GM21360 (cell line): Measurements from ENCODE around the gene RIMBP2.
"Not testable (repeated sequence)": the region's sequence is repeated elsewhere in the genome, so short reads cannot be mapped to it uniquely, and the experiment has no call there.

Experiments
- ATAC-seq: cut with Tn5 transposase; IDR thresholded peaks from one replicate; pipeline ENCODE4 v1.9.1; 2021; ENCODE audit warnings: mild to moderate bottlenecking, moderate library complexity; ENCODE audit not compliant: unreplicated experiment

The RIMBP2 gene, protein sequence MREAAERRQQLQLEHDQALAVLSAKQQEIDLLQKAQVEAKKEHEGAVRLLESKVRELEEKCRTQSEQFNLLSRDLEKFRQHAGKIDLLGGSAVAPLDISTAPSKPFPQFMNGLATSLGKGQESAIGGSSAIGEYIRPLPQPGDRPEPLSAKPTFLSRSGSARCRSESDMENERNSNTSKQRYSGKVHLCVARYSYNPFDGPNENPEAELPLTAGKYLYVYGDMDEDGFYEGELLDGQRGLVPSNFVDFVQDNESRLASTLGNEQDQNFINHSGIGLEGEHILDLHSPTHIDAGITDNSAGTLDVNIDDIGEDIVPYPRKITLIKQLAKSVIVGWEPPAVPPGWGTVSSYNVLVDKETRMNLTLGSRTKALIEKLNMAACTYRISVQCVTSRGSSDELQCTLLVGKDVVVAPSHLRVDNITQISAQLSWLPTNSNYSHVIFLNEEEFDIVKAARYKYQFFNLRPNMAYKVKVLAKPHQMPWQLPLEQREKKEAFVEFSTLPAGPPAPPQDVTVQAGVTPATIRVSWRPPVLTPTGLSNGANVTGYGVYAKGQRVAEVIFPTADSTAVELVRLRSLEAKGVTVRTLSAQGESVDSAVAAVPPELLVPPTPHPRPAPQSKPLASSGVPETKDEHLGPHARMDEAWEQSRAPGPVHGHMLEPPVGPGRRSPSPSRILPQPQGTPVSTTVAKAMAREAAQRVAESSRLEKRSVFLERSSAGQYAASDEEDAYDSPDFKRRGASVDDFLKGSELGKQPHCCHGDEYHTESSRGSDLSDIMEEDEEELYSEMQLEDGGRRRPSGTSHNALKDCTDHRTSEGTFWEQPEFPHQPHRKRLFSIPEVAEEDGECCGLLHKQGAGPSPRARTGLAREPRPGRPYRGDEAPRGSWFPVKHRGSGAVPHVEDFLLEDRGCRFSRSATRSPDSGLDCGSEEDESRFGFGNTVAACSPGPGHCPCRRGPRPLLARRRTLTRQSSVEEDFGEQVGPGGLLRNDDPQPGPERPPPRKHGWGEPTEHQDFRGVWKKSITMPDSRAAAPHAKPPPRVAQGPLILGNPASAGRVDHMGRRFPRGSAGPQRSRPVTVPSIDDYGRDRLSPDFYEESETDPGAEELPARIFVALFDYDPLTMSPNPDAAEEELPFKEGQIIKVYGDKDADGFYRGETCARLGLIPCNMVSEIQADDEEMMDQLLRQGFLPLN (N-terminal part only)

DNA sequence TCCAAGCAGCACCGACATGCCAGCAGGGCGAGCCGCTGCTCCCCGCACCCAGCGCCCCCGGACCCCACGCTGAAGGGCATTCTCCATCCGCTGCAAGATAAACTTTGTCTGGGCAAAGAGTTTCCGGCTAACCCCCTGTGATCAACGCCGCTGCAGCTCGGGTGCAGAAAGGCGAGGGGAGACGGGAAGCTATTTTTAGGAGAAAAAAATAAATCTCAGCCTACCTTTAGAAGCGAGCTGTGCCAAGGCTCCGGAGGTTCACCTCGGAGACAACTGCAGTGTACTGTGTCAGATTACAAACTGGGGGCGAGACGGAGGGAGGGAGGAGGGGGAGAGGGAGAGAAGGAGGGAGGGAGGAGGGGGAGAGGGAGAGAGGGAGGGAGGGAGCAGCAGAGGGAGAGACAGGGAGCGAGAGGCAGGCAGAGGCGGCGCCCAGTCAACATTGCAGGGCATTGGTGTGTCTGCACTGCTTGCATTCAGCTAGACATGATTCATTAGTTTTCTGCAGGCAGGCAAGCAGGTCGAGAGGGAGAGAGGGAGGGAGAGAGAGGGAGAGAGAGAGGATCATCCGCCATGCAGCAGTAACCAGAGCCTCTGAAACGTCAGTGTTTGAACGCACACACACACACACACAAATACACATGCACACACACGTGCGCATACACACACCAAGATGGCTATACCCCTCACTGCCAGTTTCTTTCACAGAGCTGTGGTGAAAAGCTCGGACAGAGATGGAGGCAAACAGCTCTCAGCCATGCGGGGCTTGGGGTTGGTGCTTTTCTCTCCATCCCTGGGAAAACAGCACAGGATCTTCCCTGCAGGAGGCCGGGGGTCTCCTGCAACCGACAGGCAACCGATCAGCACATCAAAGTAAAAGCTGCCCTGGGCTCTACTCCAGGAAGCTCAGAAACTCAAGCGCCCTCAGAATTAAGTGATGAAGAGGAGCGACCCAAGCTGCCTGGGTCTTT lies at the start of gene RIMBP2:
Gene RIMBP2 (minus strand): TSS at position 302 of the 971 bp plus-strand sequence. CDS start 237,286 bp downstream, outside the sequence.
- ATAC-seq: no peak

DNA sequence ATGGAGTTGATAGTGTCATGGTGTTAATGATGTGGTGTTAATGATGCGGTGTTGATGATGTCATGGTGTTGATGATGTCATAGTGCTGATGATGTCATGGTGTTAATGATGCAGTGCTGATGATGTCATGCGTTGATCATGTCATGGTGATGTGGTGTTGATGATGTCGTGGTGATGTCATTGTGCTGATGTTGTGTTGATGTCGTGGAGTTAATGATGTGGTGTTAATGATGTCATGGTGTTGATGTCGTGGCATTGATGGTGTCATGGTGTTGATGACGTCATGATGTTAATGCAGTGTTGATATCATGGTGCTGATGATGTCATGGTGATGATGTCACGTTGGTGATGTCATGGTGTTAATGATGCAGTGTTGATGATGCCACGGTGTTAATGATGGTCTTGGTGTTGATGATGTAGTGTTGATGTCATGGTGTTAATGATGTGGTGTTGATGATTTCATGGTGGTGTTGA lies 49.1 kb upstream of the RIMBP2 start:
- ATAC-seq: no peak

DNA sequence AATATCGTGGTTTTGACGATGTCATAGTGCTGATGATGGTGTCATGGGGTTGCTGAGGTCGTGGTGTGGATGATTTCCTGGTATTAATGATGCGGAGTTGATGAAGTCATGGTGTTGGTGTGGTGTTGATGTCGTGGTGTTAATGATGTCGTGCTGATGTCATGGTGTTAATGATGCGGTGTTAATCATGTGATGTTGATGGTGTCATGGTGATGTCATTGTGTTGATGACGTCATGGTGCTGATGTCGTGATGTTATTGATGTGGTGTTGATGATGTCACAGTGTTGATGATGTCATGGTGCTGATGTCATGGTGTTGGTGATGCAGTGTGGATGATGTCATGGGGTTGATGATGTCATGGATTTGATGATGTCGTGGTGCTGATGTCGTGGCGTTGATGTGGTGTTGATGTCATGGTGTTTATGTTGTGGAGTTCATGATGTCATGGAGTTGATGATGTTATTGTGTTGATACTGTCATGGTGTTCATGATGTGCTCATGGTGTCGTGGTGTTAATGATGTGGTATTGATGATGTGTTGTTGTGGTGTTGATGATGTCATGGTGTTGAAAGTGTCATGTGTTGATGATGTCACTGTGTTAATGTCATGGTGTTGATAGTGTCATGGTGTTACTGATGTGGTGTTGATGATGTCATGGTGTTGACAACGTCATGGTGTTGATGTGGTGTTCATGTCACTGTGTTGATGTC lies 48.5 kb upstream of the RIMBP2 start:
- no peak for ATAC-seq

DNA sequence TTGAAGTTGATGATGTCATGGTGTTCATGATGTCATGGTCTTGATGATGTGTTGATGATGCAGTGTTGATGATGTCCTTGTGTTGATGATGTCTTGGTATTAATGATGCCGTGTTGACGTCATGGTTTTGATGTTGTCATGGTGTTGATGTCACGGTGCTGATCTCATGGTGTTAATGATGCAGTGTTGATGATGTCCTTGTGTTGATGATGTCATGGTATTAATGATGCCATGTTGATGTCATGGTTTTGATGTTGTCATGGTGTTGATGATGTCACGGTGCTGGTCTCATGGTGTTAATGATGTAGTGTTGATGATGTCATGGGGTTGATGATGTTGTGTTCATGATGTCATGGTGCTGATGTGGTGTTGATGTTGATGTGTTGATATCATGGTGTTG lies 48.0 kb upstream of the RIMBP2 start:
- ATAC-seq: no peak

DNA sequence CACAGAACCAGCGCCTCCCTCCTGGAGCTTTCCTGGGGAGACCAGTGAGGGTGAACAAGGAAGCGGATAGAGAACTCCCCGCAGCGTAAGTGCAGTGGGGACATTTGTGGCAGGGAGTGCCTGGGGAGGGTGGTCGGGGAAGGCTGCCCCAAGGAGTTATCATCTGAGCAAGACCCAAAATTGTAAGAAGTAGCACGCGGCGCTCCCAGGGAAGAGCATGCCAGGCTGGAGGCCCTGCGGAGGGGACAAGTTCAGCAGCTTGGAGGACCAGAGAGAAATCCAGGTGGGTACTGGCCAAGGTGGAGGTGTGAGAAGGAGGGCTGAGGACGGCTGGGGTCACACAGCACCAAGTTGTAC lies 46.2 kb upstream of the RIMBP2 start:
- no peak for ATAC-seq

DNA sequence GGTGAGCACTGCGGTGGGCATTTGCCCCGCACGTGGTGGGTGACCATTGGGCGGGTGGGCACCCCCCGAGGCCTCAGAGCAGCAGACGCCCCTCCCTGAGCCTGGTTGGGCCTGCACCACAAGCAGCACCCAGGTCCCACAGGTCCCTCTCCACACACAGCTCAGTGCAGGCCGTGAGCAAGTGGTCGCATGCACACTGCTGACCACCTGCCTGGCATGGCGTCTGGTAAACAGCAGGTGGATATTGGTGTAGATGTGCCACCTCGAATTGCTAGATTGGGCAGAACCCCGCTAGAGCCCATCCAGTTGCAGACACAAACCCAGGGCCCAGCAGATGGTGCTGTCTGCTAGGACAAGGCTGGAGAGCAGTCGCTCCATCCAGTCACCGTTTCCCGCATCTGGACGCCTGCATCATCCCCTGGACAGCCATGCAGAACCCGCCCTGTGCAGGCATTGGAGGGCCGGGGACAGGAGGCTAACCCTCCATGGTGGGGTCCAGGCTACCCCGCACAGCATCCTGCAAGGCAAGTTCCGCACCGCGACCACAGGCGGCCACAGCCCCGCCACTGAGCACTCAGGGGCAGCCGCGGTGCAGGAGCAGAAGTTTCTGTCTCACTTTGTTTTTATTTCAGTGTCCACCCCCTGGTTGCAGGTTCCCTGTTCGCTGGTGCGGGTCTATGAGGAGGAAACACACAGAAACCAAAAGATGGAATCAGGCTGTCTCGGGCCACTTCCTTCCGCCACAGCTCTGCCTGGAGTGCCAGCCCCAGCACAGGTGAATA lies 45.6 kb upstream of the RIMBP2 start:
- peak; percentile 42 for ATAC-seq

DNA sequence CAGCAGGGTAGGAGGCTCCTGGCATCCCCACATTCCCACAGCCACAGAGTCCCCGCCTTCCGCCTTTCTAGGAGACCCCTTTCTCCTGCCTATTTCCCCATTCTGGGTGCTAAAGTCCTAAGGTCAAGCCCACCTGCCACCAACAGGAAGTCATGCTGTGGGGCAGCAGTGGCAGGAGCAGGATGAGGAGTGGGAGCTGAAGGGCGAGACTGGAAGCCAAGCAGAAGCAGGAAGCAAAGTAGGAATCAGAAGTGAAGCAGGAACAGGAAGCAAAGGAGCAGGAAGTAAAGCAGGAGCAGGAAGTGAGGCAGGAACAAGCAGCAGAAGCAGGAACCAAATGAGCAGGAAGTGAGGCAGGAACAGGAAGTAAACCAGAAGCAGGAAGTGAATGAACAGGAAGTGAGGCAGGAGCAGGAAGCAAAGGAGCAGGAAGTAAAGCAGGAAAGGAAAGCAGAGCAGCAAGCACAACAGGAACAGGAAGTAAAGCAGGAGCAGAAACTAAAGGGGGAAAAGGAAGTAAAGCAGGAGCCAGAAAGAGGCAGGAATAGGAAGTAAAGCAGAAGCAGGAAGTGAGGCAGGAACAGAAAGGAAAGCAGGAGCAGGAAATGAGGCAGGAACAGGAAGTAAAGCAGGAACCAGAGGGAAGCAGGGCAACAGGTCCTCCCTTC lies 38.3 kb upstream of the RIMBP2 start:
- ATAC-seq: no peak

DNA sequence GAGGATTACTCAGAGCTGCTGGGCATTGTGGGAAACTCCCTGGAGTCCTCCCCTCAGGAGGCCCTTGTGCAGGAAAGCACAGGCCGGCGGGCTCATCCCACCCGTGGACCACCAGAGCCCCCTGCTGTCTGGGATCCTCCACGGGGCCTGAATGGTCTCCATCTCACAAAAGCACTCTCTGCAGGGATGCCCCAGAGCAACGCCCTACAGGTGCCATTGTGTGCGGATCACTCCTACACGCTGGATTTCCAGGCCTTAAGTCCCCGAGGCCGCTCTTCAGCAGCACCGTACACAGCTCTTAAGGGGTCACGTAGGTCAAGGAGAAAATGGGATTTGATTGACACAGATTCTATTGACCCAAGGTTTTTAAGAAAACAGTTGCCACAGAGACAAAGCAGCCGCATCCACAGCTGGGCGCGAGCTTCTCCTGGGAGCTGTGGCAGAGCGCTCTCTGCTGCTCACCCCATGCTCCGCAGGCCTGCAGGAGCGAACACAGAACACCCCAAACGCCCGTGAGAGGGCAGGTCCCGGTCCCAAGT lies 36.7 kb upstream of the RIMBP2 start:
- ATAC-seq: no peak

DNA sequence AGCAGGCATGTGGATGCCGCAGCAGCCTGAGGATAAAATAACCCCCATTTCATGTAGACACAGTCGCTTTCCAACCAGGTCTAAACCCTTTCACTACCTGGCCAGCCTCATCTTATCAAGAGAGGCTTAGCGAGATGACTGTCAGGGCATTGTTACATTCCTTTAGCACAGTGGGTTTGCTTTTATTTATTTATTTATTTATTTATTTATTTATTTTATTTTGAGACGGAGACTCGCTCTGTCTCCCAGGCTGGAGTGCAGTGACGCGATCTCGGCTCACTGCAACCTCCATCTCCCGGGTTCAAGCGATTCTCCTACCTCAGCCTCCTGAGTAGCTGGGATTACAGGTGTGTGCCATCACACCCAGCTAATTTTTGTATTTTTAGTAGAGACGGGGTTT lies 35.9 kb upstream of the RIMBP2 start:
- ATAC-seq: not testable (repeated sequence)

DNA sequence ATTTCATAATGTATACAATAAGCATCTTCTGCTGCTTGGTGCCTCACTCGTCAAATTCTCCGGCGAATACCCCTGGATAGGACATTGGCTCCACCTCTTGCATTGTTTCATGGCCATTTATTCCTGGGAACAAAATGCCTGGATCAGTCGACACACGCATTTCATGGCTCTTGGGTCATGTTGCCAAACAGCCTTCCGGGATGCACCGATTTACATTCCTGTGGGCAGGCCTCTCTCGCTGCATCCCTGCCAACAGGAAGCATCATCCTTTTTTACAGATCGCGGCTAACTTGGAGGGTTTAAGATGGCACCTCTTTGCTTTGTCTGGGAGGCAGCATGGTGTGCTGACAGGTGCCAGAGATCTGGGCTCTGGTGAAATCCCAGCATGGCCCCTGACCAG lies 32.7 kb upstream of the RIMBP2 start:
- no peak for ATAC-seq

DNA sequence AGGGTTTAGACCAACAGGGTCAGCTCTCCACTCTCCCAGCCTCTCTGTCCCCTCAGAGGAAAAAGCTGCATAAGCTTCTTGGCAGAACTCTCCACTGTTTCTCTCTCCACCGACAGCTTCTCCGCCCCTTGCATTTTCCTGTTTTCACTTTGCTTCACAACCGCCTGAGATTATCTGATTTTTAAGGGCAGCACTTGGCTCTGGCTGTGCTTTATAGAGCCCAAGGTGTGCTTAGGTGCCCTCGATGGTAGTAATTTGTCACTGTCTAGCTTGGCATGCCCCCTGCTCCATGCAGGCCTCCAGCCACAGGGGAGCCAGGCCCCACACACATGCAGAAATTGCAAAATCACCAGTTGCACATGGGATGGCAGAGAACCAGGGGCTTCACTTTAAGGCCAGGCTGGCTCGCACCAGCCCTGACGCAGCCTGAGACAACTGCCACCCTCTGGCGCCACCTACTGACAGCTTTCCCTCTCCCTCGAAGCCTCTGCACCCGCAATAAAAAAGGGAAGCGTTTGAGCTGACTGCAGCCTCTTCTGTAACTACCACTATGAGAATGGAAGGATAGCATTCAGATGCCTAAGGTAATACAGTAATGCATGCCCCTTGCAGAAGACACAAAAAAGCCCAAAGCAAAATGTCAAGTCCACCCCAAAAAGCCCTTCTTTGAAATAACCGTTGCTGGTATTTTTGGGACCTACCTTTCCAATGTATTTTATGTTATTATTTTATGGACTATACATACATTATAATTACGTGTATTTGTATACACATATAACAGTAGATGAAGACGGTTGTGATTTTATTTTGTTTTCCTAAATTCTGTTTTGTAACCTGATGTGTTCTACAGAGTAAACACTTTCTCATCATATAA lies 32.0 kb upstream of the RIMBP2 start:
- peak; percentile 93 for ATAC-seq

DNA sequence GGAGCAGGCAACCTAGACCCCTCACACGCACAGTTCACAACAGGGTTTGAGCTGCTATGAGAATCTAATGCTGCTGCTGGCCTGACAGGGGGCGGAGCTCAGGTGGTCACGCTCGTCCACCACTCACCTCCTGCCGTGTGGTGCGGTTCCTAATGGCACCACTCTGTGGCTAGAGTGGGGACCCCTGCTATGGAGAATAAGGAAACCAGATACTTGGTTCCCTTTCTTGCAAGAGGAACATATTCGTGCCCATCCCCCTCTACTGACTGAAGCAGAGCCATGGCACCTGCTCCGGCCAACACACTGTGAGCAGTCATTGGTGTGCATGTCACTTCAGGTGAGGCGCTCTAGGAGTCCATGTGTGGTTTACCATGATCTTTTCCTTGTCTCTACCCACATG lies 30.4 kb upstream of the RIMBP2 start:
- no peak for ATAC-seq

DNA sequence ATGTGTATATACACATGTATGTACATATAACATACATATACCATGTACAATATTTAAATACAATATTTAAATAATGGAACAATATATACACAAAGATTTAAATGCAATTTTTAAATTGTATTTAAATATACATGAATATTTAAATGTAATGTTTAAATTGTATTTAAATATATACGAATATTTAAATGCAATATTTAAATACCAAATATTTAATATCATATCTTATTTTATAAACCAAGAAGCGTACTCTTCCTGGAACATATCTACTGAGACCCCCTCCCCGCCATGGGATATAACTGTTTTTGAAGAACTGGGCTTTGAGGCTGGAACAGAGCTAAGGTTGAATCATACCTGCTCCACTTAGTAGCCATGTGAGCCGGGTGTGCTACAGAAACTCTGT lies 29.8 kb upstream of the RIMBP2 start:
- no peak for ATAC-seq

DNA sequence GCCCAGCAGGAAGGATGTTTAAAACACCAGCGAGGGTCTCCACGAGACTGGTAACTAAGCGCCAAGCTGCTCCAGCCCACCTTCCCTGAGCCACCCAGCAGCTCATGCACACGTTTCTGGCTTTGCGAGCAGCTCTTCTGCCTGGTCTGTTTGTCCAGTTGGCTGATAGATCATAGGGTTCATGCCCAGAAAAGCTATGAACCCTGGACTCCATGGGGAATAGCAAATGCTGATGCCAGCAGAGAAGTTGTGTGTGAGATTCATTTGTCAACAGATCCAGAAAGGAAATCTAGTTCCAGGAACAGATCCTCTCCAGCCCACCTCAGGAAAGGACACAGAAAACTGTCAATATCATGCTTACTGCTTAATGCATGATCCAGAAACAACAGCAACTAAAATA lies 28.2 kb upstream of the RIMBP2 start:
- ATAC-seq: no peak

DNA sequence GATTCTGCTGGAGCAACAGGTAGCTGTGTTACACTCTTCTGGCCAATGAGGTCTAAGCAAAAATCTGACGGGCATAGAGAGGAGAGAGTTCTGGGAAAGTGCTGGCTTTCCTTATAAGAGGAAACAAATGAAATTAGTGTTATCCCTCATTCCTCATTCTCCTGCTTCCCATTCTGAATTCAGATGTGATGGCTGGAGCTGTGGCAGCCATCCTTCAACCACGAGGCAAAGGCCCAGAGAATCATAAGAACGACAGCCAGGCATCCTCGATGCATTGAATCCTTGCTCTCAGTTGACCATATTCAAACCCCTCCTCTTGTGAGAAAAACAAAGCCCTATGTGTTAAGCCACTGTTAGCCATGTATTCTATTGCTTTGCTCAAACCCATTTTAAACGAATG lies 27.5 kb upstream of the RIMBP2 start:
- no peak for ATAC-seq

DNA sequence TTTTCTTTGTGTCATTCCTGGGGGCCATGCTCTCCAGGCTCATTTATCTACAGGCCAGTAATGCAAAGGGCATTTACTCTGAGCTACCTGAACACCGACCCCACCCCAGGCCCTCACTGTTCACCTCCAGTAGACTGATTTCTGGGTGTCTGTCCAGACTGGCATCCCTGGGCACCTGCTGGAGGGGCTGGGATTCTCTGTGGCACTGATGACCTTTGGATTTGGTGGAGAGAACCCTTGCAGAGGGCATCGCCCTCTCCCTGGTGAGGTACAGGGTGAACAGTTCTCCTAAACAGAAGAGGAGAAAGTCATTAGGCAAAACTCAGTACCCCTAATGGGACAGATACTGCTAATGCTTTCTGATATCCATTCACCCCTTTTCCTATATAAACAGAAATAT lies 27.1 kb upstream of the RIMBP2 start:
- no peak for ATAC-seq

DNA sequence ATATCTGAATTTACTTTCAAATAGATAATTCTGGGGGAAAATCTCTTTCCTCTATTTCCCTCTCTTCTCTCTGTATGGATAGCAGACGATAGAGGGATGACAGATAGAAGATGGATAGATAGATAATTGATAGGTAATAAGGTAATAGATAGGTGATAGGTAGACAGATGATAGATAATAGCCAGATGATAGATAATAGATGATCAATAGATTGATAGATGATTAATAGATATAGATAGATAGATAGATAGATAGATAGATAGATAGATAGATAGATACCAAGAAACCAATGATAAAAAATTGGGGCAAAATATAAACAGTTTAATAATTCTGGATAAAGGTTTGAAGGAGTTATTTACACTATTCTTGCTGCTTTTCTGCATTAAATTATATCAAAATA lies 26.6 kb upstream of the RIMBP2 start:
- ATAC-seq: no peak
